ENCODE measurements around the gene TECPR2.

DNA sequence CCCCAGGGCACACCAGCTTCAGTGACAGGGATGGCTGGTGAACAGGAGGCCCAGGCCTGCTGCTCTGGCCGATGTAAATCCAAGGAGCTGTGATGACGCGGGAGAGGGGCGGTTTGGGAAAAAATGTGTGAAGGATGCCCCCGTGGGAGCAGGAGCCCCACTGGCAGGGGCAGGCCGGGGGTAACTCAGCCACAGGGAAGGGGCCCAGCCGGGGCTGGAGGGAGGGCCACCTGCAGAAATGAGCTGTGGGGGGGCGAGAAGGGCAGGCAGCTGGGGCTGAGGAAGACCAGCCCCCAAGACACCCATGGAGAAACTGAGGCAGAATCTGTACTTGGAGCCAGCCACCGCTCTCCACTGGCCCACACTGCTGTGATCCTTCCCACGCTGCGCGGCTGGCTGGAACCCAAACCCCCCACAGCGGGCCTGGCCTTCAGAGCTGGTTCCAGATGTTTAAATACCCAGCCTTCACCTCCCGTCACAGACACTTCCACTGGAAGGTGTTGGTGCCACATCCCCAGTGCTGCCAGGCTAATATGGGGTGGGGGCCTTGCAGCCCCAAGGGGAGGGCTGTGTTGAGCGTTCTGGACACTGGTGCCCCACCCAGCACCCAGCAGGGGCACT is 175.3 kb downstream of the TECPR2 start:
- TF ChIP-seq, protein P1, sequence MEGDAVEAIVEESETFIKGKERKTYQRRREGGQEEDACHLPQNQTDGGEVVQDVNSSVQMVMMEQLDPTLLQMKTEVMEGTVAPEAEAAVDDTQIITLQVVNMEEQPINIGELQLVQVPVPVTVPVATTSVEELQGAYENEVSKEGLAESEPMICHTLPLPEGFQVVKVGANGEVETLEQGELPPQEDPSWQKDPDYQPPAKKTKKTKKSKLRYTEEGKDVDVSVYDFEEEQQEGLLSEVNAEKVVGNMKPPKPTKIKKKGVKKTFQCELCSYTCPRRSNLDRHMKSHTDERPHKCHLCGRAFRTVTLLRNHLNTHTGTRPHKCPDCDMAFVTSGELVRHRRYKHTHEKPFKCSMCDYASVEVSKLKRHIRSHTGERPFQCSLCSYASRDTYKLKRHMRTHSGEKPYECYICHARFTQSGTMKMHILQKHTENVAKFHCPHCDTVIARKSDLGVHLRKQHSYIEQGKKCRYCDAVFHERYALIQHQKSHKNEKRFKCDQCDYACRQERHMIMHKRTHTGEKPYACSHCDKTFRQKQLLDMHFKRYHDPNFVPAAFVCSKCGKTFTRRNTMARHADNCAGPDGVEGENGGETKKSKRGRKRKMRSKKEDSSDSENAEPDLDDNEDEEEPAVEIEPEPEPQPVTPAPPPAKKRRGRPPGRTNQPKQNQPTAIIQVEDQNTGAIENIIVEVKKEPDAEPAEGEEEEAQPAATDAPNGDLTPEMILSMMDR (IDR thresholded peaks at IDR 0.05 in 2 of 3, conservative IDR thresholded peaks at IDR 0.05 in 1 of 3; ENCODE audit: borderline replicate concordance in 1 of 3, insufficient read depth in 1 of 3, low read depth in 2 of 3, low read length in 2 of 3) = no peak
- TF ChIP-seq, protein P2, sequence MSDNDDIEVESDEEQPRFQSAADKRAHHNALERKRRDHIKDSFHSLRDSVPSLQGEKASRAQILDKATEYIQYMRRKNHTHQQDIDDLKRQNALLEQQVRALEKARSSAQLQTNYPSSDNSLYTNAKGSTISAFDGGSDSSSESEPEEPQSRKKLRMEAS (IDR thresholded peaks at IDR 0.05) = no peak
- no peak for TF ChIP-seq POLR2A (IDR thresholded peaks at IDR 0.05; ENCODE audit: borderline replicate concordance, extremely low read depth, insufficient read depth, insufficient read length)
- TF ChIP-seq EZH2phosphoT487 (IDR thresholded peaks at IDR 0.05; ENCODE audit: borderline replicate concordance) = no peak
- TF ChIP-seq EZH2 (IDR thresholded peaks at IDR 0.05) = no peak
- no peak for TF ChIP-seq RAD21 (IDR thresholded peaks at IDR 0.05; ENCODE audit: low read depth)
- TF ChIP-seq TCF7L2 (IDR thresholded peaks at IDR 0.05; ENCODE audit: borderline replicate concordance, extremely low read depth, insufficient read depth, insufficient read length) = no peak
- no peak for TF ChIP-seq CBX3 (IDR thresholded peaks at IDR 0.05; ENCODE audit: low read depth)
- TF ChIP-seq POLR2AphosphoS5 (IDR thresholded peaks at IDR 0.05; ENCODE audit: low read depth, low read length) = no peak
- TF ChIP-seq ZFX (IDR thresholded peaks at IDR 0.05) = no peak
- TF ChIP-seq JUND (IDR thresholded peaks at IDR 0.05) = no peak
